HepG2 (cell line): ENCODE data around the gene BPIFB2. TPM values are rescaled to one million over a fixed set of nuclear protein-coding genes. Genes with fewer than 3 reads are reported as not detected.

Experiments used
- ASH2L ChIP-seq: fragments of 300-600, 200-600 bp; sonication (generic); IDR thresholded peaks from 2 replicates; pipeline ENCODE4 v1.7.0; 2017; ENCODE audit warnings: low read depth, mild to moderate bottlenecking, moderate library complexity, mixed read lengths, low read length; ENCODE audit not compliant: insufficient read length
- CHD2 ChIP-seq: IDR thresholded peaks from 2 replicates; pipeline ENCODE4 v1.6.1; 2011; ENCODE audit warnings: low read depth, low read length, improper control_type of control experiment
- CREM ChIP-seq, 2 experiments: sonication (generic) in 1 of 2; formaldehyde crosslinking in 1 of 2; IDR thresholded peaks; 2 replicates each; pipeline versions ENCODE4 v1.4.0 to v1.6.1; 2016 to 2020; ENCODE audit warnings: antibody characterized with exemption in 1 of 2, mild to moderate bottlenecking in 1 of 2, missing genetic modification reagents in 1 of 2
- ETS1 ChIP-seq: sonication (generic); formaldehyde crosslinking; IDR thresholded peaks from 2 replicates; pipeline ENCODE4 v1.4.0; 2020; ENCODE audit warnings: missing genetic modification reagents
- FLYWCH1 ChIP-seq: sonication (generic); formaldehyde crosslinking; IDR thresholded peaks from 2 replicates; pipeline ENCODE4 v1.8.1; 2023; ENCODE audit warnings: mild to moderate bottlenecking, missing genetic modification reagents
- IRF2 ChIP-seq: IDR thresholded peaks from 2 replicates; pipeline ENCODE4 v1.6.1; 2018; ENCODE audit warnings: missing genetic modification reagents, missing compliant biosample characterization
- ISL2 ChIP-seq: sonication (generic); formaldehyde crosslinking; IDR thresholded peaks from 2 replicates; pipeline ENCODE4 v1.5.0; 2020; ENCODE audit warnings: missing genetic modification reagents
- KLF12 ChIP-seq: sonication (generic); formaldehyde crosslinking; IDR thresholded peaks from 2 replicates; pipeline ENCODE4 v1.4.0; 2020; ENCODE audit warnings: missing genetic modification reagents, borderline replicate concordance
- MIER3 ChIP-seq: IDR thresholded peaks from 2 replicates; pipeline ENCODE4 v1.6.1; 2016; ENCODE audit warnings: missing compliant biosample characterization, borderline replicate concordance
- MYNN ChIP-seq: sonication (generic); formaldehyde crosslinking; IDR thresholded peaks from 2 replicates; pipeline ENCODE4 v1.4.0; 2020; ENCODE audit warnings: mild to moderate bottlenecking, low read depth, missing genetic modification reagents
- NR2F1 ChIP-seq, 2 experiments: fragments of 450-650 bp in 1 of 2; formaldehyde crosslinking in 1 of 2; IDR thresholded peaks; 2 replicates each; pipeline versions ENCODE4 v1.5.0 to v1.6.1; 2016 to 2020; ENCODE audit warnings: mild to moderate bottlenecking in 1 of 2, missing compliant biosample characterization in 1 of 2, missing genetic modification reagents in 1 of 2, moderate library complexity in 1 of 2
- NR2F2 ChIP-seq: IDR thresholded peaks from 2 replicates; pipeline ENCODE4 v1.6.1; 2012; ENCODE audit warnings: low read depth, inconsistent platforms, borderline replicate concordance
- RARA ChIP-seq: IDR thresholded peaks from 2 replicates; pipeline ENCODE4 v1.6.1; 2016; ENCODE audit warnings: missing genetic modification reagents, missing compliant biosample characterization
- RFX3 ChIP-seq: IDR thresholded peaks from 2 replicates; pipeline ENCODE4 v1.6.1; 2016; ENCODE audit warnings: missing biosample characterization, missing genetic modification reagents
- SRY ChIP-seq: sonication (generic); formaldehyde crosslinking; IDR thresholded peaks from 2 replicates; pipeline ENCODE4 v1.8.0; 2022; ENCODE audit warnings: mild to moderate bottlenecking, missing genetic modification reagents
- SYNCRIP ChIP-seq: fragments of 200-400 bp; formaldehyde crosslinking; IDR thresholded peaks from 2 replicates; pipeline ENCODE4 v1.6.1; 2018; ENCODE audit warnings: mild to moderate bottlenecking, low read depth, low read length; ENCODE audit not compliant: insufficient read depth
- TCF7 ChIP-seq: sonication (generic); IDR thresholded peaks from 2 replicates; pipeline ENCODE4 v1.6.1; 2016; ENCODE audit warnings: antibody characterized with exemption, low read depth
- ZC3H13 ChIP-seq: sonication (generic); formaldehyde crosslinking; IDR thresholded peaks from 2 replicates; pipeline ENCODE4 v1.8.1; 2023; ENCODE audit warnings: mild to moderate bottlenecking, missing genetic modification reagents, moderate library complexity
- ZNF205 ChIP-seq: IDR thresholded peaks from 2 replicates; pipeline ENCODE4 v1.6.1; 2018; ENCODE audit warnings: missing biosample characterization, missing genetic modification reagents
- ZNF326 ChIP-seq: sonication (generic); formaldehyde crosslinking; IDR thresholded peaks from 2 replicates; pipeline ENCODE4 v1.4.0; 2020; ENCODE audit warnings: missing genetic modification reagents, borderline replicate concordance
- ZNF546 ChIP-seq: sonication (generic); formaldehyde crosslinking; conservative IDR thresholded peaks from 2 replicates; pipeline ENCODE4 v1.8.1; 2023; ENCODE audit warnings: mild to moderate bottlenecking, missing genetic modification reagents
- ZNF547 ChIP-seq: sonication (generic); formaldehyde crosslinking; IDR thresholded peaks from 2 replicates; pipeline ENCODE4 v1.5.1; 2020; ENCODE audit warnings: mild to moderate bottlenecking, missing genetic modification reagents
- ZNF557 ChIP-seq: sonication (generic); formaldehyde crosslinking; IDR thresholded peaks from 2 replicates; pipeline ENCODE4 v1.4.0; 2020; ENCODE audit warnings: missing genetic modification reagents
- ZNF644 ChIP-seq: IDR thresholded peaks from 2 replicates; pipeline ENCODE4 v1.6.1; 2016; ENCODE audit warnings: low read depth
- ZSCAN9 ChIP-seq: IDR thresholded peaks from 2 replicates; pipeline ENCODE4 v1.6.1; 2016; ENCODE audit warnings: borderline replicate concordance
- polyA plus RNA-seq, 8 experiments: library from polyadenylated mRNA; depleted of rRNA in 3 of 8; stranded (reverse) in 7 of 8; unstranded in 1 of 8; fragments of >200 nt; fragmentation: Illumina TruSeq in 4 of 8; extraction: Trizol in 4 of 8; gene quantifications; 2 replicates each; pipeline versions ENCODE4 v1.2.1 to v1.2.3, GENCODE V29; 2011 to 2016; ENCODE audit warnings: low read depth in 4 of 8, missing spikeins in 1 of 8, mixed read lengths in 1 of 8; ENCODE audit not compliant: insufficient read depth in 1 of 8
- total RNA-seq, 5 experiments: library from RNA; depleted of rRNA; stranded (reverse); fragments of >200 nt; fragmentation: Illumina TruSeq; extraction: Trizol; gene quantifications; 2 replicates each; pipeline ENCODE4 v1.2.3, GENCODE V29; 2016; ENCODE audit warnings: low read depth in 1 of 5
- TF ChIP-seq, protein P1 (sequence below): IDR thresholded peaks from 2 replicates; pipeline ENCODE4 v1.6.1; 2016; ENCODE audit warnings: missing compliant biosample characterization, missing genetic modification reagents, borderline replicate concordance
- TF ChIP-seq, protein P2 (sequence below): IDR thresholded peaks from 2 replicates; pipeline ENCODE4 v1.6.1; 2016; ENCODE audit warnings: control low read depth
- TF ChIP-seq, protein P3 (sequence below): sonication (generic); formaldehyde crosslinking; IDR thresholded peaks from 2 replicates; pipeline ENCODE4 v1.5.0; 2020; ENCODE audit warnings: missing genetic modification reagents

Gene BPIFB2
- total and polyA plus RNA-seq, 2 of the 13 experiments (the other 11 are each of a cell fraction or from before 2014, with no cell fraction given), result 54.5 to 902 TPM

DNA sequence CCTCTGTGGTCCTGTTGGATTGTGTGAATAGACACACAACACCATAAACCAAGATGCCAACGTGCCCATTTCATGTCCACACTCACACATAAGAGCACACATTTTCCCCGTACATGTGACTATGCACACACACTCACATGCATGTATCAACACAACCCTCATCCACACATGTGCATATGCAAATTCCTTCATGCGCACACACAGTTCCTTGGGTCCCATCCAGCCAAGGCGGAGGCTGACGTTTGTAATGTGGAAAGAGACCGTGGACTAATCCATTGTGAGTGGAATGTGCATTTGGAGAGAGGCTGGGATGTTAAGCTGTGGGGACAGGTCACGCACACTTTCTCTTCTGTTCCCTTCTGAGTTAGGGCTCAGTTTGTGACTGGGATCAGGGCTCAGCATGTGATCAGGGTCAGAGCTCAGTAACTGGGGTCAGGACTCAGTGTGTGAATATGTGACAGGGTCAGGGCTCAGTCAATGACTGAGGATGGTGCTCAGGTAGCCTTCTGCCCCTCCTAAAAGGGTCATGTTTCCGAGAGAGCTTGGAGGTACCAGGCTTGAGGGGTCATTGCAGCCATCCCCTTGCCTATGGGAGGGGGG lies 628 bp upstream of the BPIFB2 start (continued):
- TF ChIP-seq, protein P1, sequence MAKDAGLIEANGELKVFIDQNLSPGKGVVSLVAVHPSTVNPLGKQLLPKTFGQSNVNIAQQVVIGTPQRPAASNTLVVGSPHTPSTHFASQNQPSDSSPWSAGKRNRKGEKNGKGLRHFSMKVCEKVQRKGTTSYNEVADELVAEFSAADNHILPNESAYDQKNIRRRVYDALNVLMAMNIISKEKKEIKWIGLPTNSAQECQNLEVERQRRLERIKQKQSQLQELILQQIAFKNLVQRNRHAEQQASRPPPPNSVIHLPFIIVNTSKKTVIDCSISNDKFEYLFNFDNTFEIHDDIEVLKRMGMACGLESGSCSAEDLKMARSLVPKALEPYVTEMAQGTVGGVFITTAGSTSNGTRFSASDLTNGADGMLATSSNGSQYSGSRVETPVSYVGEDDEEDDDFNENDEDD (CRISPR knock-in tag), result 0 out of 2 replicates have a peak, but pooled peaks have one; percentile 28
- TF ChIP-seq ZNF557 (CRISPR knock-in tag), result no peak; the same call in 1 of the 2 replicates
- peak; percentile 23; the same call in 1 of the 2 replicates for TF ChIP-seq MYNN (CRISPR knock-in tag)
- peak; percentile 60; the same call in 1 of the 2 replicates for TF ChIP-seq NR2F2
- TF ChIP-seq, protein P2, sequence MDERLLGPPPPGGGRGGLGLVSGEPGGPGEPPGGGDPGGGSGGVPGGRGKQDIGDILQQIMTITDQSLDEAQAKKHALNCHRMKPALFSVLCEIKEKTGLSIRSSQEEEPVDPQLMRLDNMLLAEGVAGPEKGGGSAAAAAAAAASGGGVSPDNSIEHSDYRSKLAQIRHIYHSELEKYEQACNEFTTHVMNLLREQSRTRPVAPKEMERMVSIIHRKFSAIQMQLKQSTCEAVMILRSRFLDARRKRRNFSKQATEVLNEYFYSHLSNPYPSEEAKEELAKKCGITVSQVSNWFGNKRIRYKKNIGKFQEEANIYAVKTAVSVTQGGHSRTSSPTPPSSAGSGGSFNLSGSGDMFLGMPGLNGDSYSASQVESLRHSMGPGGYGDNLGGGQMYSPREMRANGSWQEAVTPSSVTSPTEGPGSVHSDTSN (CRISPR knock-in tag), result no peak
- peak; percentile 100 for TF ChIP-seq ZSCAN9 (CRISPR knock-in tag)
- no peak for TF ChIP-seq ASH2L
- TF ChIP-seq TCF7, result no peak
- no peak for TF ChIP-seq SRY
- TF ChIP-seq, protein P3, sequence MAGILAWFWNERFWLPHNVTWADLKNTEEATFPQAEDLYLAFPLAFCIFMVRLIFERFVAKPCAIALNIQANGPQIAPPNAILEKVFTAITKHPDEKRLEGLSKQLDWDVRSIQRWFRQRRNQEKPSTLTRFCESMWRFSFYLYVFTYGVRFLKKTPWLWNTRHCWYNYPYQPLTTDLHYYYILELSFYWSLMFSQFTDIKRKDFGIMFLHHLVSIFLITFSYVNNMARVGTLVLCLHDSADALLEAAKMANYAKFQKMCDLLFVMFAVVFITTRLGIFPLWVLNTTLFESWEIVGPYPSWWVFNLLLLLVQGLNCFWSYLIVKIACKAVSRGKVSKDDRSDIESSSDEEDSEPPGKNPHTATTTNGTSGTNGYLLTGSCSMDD (CRISPR knock-in tag), result no peak
- no peak for TF ChIP-seq ZNF546 (CRISPR knock-in tag)
- TF ChIP-seq NR2F1 (CRISPR knock-in tag; IDR thresholded peaks at IDR 0.05), result peak in 1 of 2 experiments; percentile 65; a peak in 1 of 4 replicates
- TF ChIP-seq RFX3 (CRISPR knock-in tag), result no peak
- no peak for TF ChIP-seq CHD2
- TF ChIP-seq FLYWCH1 (CRISPR knock-in tag), result no peak
- TF ChIP-seq ZNF205, result 0 out of 2 replicates have a peak, but pooled peaks have one; percentile 11
- peak; percentile 82; the same call in 1 of the 2 replicates for TF ChIP-seq ZNF326
- TF ChIP-seq ETS1 (CRISPR knock-in tag), result no peak
- TF ChIP-seq ZNF547 (CRISPR knock-in tag), result no peak
- TF ChIP-seq KLF12, result no peak
- TF ChIP-seq CREM (IDR thresholded peaks at IDR 0.05), result no peak; the same call in 1 of the 2 replicates
- TF ChIP-seq CREM (CRISPR knock-in tag; IDR thresholded peaks at IDR 0.05), result no peak
- no peak; the same call in 1 of the 2 replicates for TF ChIP-seq IRF2 (CRISPR knock-in tag)
- no peak for TF ChIP-seq SYNCRIP
- TF ChIP-seq ISL2 (CRISPR knock-in tag), result no peak
- no peak for TF ChIP-seq MIER3 (CRISPR knock-in tag)
- TF ChIP-seq ZC3H13 (CRISPR knock-in tag), result 0 out of 2 replicates have a peak, but pooled peaks have one; percentile 38
- peak; percentile 49; the same call in 1 of the 2 replicates for TF ChIP-seq RARA (CRISPR knock-in tag)
- TF ChIP-seq ZNF644 (CRISPR knock-in tag), result 0 out of 2 replicates have a peak, but pooled peaks have one; percentile 8
